HEK293T (cell line): ENCODE measurements around the gene SKAP2.

ENCODE experiments used
- BHLHE40 ChIP-seq: fragments of 450-650 bp; IDR thresholded peaks from 2 replicates; pipeline ENCODE4 v1.6.1; 2016; ENCODE audit warnings: mild to moderate bottlenecking, moderate library complexity, borderline replicate concordance
- CTBP1 ChIP-seq: fragments of 450-650 bp; IDR thresholded peaks from 2 replicates; pipeline ENCODE4 v1.6.1; 2016; ENCODE audit warnings: borderline replicate concordance
- ELF4 ChIP-seq: fragments of 450-650 bp; IDR thresholded peaks from 2 replicates; pipeline ENCODE4 v1.6.1; 2017; ENCODE audit warnings: antibody characterized with exemption
- HDGF ChIP-seq: fragments of 450-650 bp; IDR thresholded peaks from 2 replicates; pipeline ENCODE4 v1.6.1; 2017; ENCODE audit warnings: antibody characterized with exemption, borderline replicate concordance
- L3MBTL2 ChIP-seq: fragments of 450-650 bp; conservative IDR thresholded peaks from 2 replicates; pipeline ENCODE4 v1.6.1; 2016; ENCODE audit warnings: mild to moderate bottlenecking
- SP1 ChIP-seq: fragments of 450-650 bp; IDR thresholded peaks from 2 replicates; pipeline ENCODE4 v1.6.1; 2017
- TF ChIP-seq, protein P1 (sequence below): fragments of 450-650 bp; IDR thresholded peaks from 2 replicates; pipeline ENCODE4 v1.6.1; 2016

DNA sequence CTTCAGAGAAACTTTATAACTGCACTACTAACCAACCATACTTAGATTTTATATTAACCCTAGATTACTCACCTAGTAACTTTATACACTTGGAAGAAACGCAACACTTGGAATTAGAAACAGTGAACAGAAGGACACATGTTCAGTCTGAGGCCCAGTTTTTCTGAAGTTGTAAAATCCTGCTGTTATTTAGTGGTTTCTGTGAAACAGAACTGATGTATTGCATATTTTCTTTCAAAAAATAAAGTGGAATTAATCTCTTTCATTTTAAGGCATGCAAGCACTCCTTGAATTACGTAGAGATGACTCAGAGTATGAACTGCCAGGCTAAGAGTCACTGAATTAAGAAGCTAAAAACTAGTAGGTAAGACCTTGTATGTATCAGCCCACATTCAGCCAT is 215.8 kb downstream of the SKAP2 start:
- TF ChIP-seq BHLHE40 (no peak), CTBP1 (no peak), ELF4 (no peak), L3MBTL2 (no peak), HDGF (no peak), SP1 (no peak)
- TF ChIP-seq, protein P1, sequence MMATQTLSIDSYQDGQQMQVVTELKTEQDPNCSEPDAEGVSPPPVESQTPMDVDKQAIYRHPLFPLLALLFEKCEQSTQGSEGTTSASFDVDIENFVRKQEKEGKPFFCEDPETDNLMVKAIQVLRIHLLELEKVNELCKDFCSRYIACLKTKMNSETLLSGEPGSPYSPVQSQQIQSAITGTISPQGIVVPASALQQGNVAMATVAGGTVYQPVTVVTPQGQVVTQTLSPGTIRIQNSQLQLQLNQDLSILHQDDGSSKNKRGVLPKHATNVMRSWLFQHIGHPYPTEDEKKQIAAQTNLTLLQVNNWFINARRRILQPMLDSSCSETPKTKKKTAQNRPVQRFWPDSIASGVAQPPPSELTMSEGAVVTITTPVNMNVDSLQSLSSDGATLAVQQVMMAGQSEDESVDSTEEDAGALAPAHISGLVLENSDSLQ: no peak
